ENCODE measurements around the gene DHODH. TPM values are rescaled to one million over a fixed set of nuclear protein-coding genes. Genes with fewer than 3 reads are reported as not detected.

DHODH gene
- total and polyA plus RNA-seq, 2 experiments from 2014 or later = 10.7 to 15.1 TPM

DNA sequence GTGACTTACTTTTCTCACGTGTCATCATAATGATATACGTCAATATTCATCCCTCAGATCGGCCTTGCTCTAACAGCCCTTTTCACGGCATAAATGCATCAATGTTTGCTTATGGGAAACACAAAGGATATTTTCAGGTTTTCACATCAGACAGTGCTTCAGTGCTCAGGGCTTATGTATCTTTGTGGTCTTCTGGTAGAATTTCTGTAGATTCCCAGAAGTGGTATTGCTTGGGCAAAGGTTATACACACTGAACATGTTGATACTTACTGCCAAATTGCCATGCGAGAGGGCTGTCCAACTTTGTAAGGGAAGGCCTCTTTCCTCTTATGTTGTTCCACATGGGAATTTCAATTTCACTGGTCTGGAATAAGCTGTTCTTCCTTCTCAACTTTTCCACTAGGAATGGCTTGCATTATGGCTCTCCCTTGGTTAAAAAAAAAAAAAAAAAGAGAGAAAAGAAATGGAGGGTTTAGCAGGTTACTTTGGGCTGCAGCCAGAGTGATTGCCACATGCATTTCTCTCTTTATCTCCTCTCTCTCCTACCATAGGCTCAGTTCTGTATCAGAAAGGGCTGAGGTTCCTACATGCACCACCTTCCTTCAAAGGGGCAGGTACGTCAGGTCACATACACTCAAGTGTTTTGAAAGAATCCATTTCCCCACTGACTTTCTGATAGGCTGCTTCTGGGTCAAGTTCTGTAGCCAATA lies 19.3 kb downstream of the DHODH start:
- DNase-seq (ENCODE audit: low spot score) = no peak
- no peak overlapping the region for H2AFZ ChIP-seq
- Mint-ChIP-seq H3K36me3 (ENCODE audit: low read depth) (peaks cover 25% of the 10 kb centered on the region), H3K27ac (no peak overlapping the region), H3K27me3 (ENCODE audit: insufficient read depth, low read depth, poor library complexity) (no peaks in the 10 kb centered on the region), H3K4me1 (peaks cover 7% of the 10 kb centered on the region), H3K9me3 (no peaks in the 10 kb centered on the region), H3K4me3 (no peak overlapping the region)
- no peaks in the 10 kb centered on the region for H3K27me3 ChIP-seq (ENCODE audit: insufficient read depth)
- no peaks in the 10 kb centered on the region for H3K79me2 ChIP-seq (replicated peaks; ENCODE audit: insufficient read depth)
- H3F3A ChIP-seq (replicated peaks; ENCODE audit: low read depth) = no peaks in the 10 kb centered on the region
- H3K9me2 ChIP-seq (ENCODE audit: insufficient read depth) = peaks cover 3% of the 10 kb centered on the region; the same call in 1 of the 2 replicates
- H3K4me3 ChIP-seq = no peak overlapping the region
- TF ChIP-seq, protein P1, sequence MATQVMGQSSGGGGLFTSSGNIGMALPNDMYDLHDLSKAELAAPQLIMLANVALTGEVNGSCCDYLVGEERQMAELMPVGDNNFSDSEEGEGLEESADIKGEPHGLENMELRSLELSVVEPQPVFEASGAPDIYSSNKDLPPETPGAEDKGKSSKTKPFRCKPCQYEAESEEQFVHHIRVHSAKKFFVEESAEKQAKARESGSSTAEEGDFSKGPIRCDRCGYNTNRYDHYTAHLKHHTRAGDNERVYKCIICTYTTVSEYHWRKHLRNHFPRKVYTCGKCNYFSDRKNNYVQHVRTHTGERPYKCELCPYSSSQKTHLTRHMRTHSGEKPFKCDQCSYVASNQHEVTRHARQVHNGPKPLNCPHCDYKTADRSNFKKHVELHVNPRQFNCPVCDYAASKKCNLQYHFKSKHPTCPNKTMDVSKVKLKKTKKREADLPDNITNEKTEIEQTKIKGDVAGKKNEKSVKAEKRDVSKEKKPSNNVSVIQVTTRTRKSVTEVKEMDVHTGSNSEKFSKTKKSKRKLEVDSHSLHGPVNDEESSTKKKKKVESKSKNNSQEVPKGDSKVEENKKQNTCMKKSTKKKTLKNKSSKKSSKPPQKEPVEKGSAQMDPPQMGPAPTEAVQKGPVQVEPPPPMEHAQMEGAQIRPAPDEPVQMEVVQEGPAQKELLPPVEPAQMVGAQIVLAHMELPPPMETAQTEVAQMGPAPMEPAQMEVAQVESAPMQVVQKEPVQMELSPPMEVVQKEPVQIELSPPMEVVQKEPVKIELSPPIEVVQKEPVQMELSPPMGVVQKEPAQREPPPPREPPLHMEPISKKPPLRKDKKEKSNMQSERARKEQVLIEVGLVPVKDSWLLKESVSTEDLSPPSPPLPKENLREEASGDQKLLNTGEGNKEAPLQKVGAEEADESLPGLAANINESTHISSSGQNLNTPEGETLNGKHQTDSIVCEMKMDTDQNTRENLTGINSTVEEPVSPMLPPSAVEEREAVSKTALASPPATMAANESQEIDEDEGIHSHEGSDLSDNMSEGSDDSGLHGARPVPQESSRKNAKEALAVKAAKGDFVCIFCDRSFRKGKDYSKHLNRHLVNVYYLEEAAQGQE (IDR thresholded peaks at IDR 0.05; ENCODE audit: unreplicated experiment) = no peak
- TF ChIP-seq ZNF114 (CRISPR knock-in tag; IDR thresholded peaks at IDR 0.05) (no peak), CREB1 (CRISPR knock-in tag; IDR thresholded peaks at IDR 0.05; ENCODE audit: low read depth) (no peak), NANOG (IDR thresholded peaks at IDR 0.05; ENCODE audit: borderline replicate concordance) (no peak), ZNF331 (CRISPR knock-in tag; IDR thresholded peaks at IDR 0.05; ENCODE audit: low read depth) (no peak), JUNB (IDR thresholded peaks at IDR 0.05; ENCODE audit: unreplicated experiment) (no peak), EZH2 (IDR thresholded peaks at IDR 0.05; ENCODE audit: low read depth, unreplicated experiment) (no peak), ZNF462 (CRISPR knock-in tag; IDR thresholded peaks at IDR 0.05) (no peak), POLR2AphosphoS5 (IDR thresholded peaks at IDR 0.05; ENCODE audit: low read depth) (no peak), CTCF (conservative IDR thresholded peaks at IDR 0.05; ENCODE audit: low read depth in 2 of 2) (no peak), EZH2phosphoT487 (IDR thresholded peaks at IDR 0.05; ENCODE audit: unreplicated experiment) (no peak), STAT1 (IDR thresholded peaks at IDR 0.05; ENCODE audit: unreplicated experiment) (no peak)
- peaks cover 9% of the 10 kb centered on the region; the same call in 1 of the 2 replicates for H3K4me1 ChIP-seq (ENCODE audit: insufficient read depth)
- peaks cover 6% of the 10 kb centered on the region for H3K36me3 ChIP-seq (ENCODE audit: insufficient read depth)
- H3K27ac ChIP-seq (ENCODE audit: low read depth) = no peak overlapping the region
- no peaks in the 10 kb centered on the region for H4K20me1 ChIP-seq (replicated peaks; ENCODE audit: insufficient read depth)
- H3K4me2 ChIP-seq = no peak overlapping the region
- no peak for ATAC-seq
